Neural progenitor cell (in vitro differentiated cells): Measurements from ENCODE around the gene GALNS. TPM values are rescaled to one million over a fixed set of nuclear protein-coding genes. Genes with fewer than 3 reads are reported as not detected.
A peak's percentile ranks its signal among the peaks of the same experiment; 100 is the strongest.

Source experiments
- DNase-seq: peaks from one replicate; pipeline ENCODE4 v3.0.0-alpha.2; 2016; ENCODE audit warnings: low spot score
- H2AFZ ChIP-seq: fragments of 200-600 bp; sonication (generic); replicated peaks from 2 replicates; pipeline ENCODE4 v1.6.1; 2016; ENCODE audit warnings: antibody characterized with exemption
- H3F3A ChIP-seq: fragments of 200-600 bp; sonication (generic); 2 replicates; pipeline ENCODE4 v1.6.1; 2016; ENCODE audit warnings: antibody characterized with exemption, low read depth
- H3K27ac ChIP-seq: fragments of 200-600 bp; sonication (generic); 2 replicates; pipeline ENCODE4 v1.5.1; 2016; ENCODE audit warnings: mild to moderate bottlenecking
- H3K27me3 ChIP-seq: fragments of 200-600 bp; sonication (generic); 2 replicates; pipeline ENCODE4 v1.6.1; 2016; ENCODE audit warnings: mild to moderate bottlenecking, moderate library complexity
- H3K36me3 ChIP-seq: fragments of 200-600 bp; sonication (generic); 2 replicates; pipeline ENCODE4 v1.5.1; 2016
- H3K4me1 ChIP-seq: fragments of 200-600 bp; sonication (generic); 2 replicates; pipeline ENCODE4 v1.6.1; 2016; ENCODE audit warnings: mixed run types
- H3K4me2 ChIP-seq: fragments of 200-600 bp; sonication (generic); 2 replicates; pipeline ENCODE4 v1.6.1; 2016
- H3K4me3 ChIP-seq: fragments of 200-600 bp; sonication (generic); 2 replicates; pipeline ENCODE4 v1.5.1; 2016
- H3K79me2 ChIP-seq: fragments of 200-600 bp; sonication (generic); 2 replicates; pipeline ENCODE4 v1.6.1; 2016; ENCODE audit warnings: low read depth
- H3K9ac ChIP-seq: fragments of 200-600 bp; sonication (generic); 2 replicates; pipeline ENCODE4 v1.6.1; 2016
- H3K9me3 ChIP-seq: fragments of 200-600 bp; sonication (generic); 2 replicates; pipeline ENCODE4 v1.5.1; 2016; ENCODE audit warnings: low read depth
- H4K20me1 ChIP-seq: fragments of 200-600 bp; sonication (generic); 2 replicates; pipeline ENCODE4 v1.6.1; 2016; ENCODE audit warnings: low read depth
- H3K27ac Mint-ChIP-seq: 3 replicates; pipeline ENCODE4 v1.8.0; 2021; ENCODE audit warnings: mixed read lengths
- H3K27me3 Mint-ChIP-seq: 2 replicates; pipeline ENCODE4 v1.8.0; 2022; ENCODE audit warnings: low read depth, mild to moderate bottlenecking, inconsistent platforms, moderate library complexity, mixed read lengths; ENCODE audit not compliant: insufficient read depth
- H3K36me3 Mint-ChIP-seq: 3 replicates; pipeline ENCODE4 v1.8.0; 2021; ENCODE audit warnings: mixed read lengths
- H3K4me1 Mint-ChIP-seq: 3 replicates; pipeline ENCODE4 v1.8.0; 2021; ENCODE audit warnings: mixed read lengths
- H3K4me3 Mint-ChIP-seq: 3 replicates; pipeline ENCODE4 v1.8.0; 2021; ENCODE audit warnings: mild to moderate bottlenecking, moderate library complexity, mixed read lengths
- H3K9me3 Mint-ChIP-seq: 3 replicates; pipeline ENCODE4 v1.8.0; 2020; ENCODE audit warnings: mixed read lengths
- EZH2 ChIP-seq: fragments of 200-600 bp; sonication (generic); IDR thresholded peaks from 2 replicates; pipeline ENCODE4 v1.6.1; 2017; ENCODE audit warnings: antibody characterized with exemption, mild to moderate bottlenecking, moderate library complexity
- EZH2phosphoT487 ChIP-seq: fragments of 200-600 bp; sonication (generic); IDR thresholded peaks from 2 replicates; pipeline ENCODE4 v1.6.1; 2017; ENCODE audit warnings: antibody characterized with exemption
- total RNA-seq: library from RNA; depleted of rRNA; stranded (reverse); fragments of >200 nt; gene quantifications from 2 replicates; pipeline ENCODE4 v1.2.3, GENCODE V29; 2015; ENCODE audit warnings: low replicate concordance
- TF ChIP-seq, protein P1 (sequence below): fragments of 200-600 bp; sonication (generic); IDR thresholded peaks from 2 replicates; pipeline ENCODE4 v1.5.1; 2017; ENCODE audit warnings: antibody characterized with exemption, mild to moderate bottlenecking

GALNS gene
- total RNA-seq, 1 donor from 2014 or later, result 5.0 TPM

DNA sequence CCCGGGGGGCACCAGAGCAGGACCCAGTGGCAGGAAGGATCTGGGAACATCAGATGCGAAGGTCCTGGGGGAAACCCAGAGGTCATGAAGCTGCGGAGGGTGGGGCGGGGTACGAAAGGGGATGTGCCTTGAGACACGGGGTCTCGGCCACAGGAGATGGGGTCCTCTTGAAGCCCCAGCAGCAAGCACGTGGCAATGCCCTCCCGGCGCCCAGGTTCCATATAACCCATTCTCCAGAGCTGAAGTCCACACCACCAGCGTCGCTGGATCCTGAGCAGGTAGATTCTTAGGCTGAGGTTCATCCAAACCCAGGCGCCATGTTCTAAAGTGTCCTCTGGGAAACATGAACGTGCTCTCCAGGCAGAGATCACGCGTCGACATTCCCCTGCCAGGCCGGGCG lies 92.7 kb downstream of the GALNS start:
- H3K4me3 ChIP-seq, result no peak overlapping the region
- H3K4me1 ChIP-seq, result peaks cover 39% of the 10 kb centered on the region
- H3K79me2 ChIP-seq, result no peaks in the 10 kb centered on the region
- no peaks in the 10 kb centered on the region for H3K9me3 Mint-ChIP-seq
- no peak for DNase-seq
- H3K9ac ChIP-seq, result no peak overlapping the region
- H3K4me3 Mint-ChIP-seq, result no peak overlapping the region
- H3K9me3 ChIP-seq, result no peaks in the 10 kb centered on the region
- H4K20me1 ChIP-seq, result no peaks in the 10 kb centered on the region
- no peaks in the 10 kb centered on the region for H3K36me3 Mint-ChIP-seq
- TF ChIP-seq EZH2, result no peak
- TF ChIP-seq EZH2phosphoT487, result no peak
- TF ChIP-seq, protein P1, sequence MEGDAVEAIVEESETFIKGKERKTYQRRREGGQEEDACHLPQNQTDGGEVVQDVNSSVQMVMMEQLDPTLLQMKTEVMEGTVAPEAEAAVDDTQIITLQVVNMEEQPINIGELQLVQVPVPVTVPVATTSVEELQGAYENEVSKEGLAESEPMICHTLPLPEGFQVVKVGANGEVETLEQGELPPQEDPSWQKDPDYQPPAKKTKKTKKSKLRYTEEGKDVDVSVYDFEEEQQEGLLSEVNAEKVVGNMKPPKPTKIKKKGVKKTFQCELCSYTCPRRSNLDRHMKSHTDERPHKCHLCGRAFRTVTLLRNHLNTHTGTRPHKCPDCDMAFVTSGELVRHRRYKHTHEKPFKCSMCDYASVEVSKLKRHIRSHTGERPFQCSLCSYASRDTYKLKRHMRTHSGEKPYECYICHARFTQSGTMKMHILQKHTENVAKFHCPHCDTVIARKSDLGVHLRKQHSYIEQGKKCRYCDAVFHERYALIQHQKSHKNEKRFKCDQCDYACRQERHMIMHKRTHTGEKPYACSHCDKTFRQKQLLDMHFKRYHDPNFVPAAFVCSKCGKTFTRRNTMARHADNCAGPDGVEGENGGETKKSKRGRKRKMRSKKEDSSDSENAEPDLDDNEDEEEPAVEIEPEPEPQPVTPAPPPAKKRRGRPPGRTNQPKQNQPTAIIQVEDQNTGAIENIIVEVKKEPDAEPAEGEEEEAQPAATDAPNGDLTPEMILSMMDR, result no peak
- H3K27me3 Mint-ChIP-seq, result peaks cover 2% of the 10 kb centered on the region
- H3K27ac Mint-ChIP-seq, result no peak overlapping the region
- peaks cover 29% of the 10 kb centered on the region for H3F3A ChIP-seq
- H3K4me2 ChIP-seq, result peak overlapping the region; percentile 60
- H2AFZ ChIP-seq, result no peak overlapping the region
- no peaks in the 10 kb centered on the region for H3K27me3 ChIP-seq
- peaks cover 25% of the 10 kb centered on the region for H3K4me1 Mint-ChIP-seq
- H3K36me3 ChIP-seq, result no peaks in the 10 kb centered on the region
- H3K27ac ChIP-seq, result no peak overlapping the region

Other genes with a start within 250 kb of the GALNS start
- gene IL17C, start 218.4 kb downstream of the GALNS start, total RNA-seq, result not detected in 2 replicates
- gene CYBA, start 205.9 kb downstream of the GALNS start, total RNA-seq, result 29.9 and 101 TPM in 2 replicates
- gene MVD, start 193.9 kb downstream of the GALNS start, total RNA-seq, result 12.7 and 53.7 TPM in 2 replicates
- gene SNAI3, start 170.4 kb downstream of the GALNS start, total RNA-seq, result 0.71 TPM in 1 of 2 replicates, not detected in the other
- gene RNF166, start 150.5 kb downstream of the GALNS start, total RNA-seq, result 11.1 and 30.1 TPM in 2 replicates
- gene CTU2, start 150.4 kb downstream of the GALNS start, total RNA-seq, result 4.7 and 11.0 TPM in 2 replicates
- gene PIEZO1, start 71.7 kb downstream of the GALNS start, total RNA-seq, result 5.5 and 26.9 TPM in 2 replicates
- gene CDT1, start 53.2 kb downstream of the GALNS start, total RNA-seq, result 7.8 and 57.9 TPM in 2 replicates
- gene APRT, start 45.0 kb downstream of the GALNS start, total RNA-seq, result 53.4 and 150 TPM in 2 replicates
- 31.8 and 48.5 TPM in 2 replicates for gene TRAPPC2L, start 180 bp upstream of the GALNS start, total RNA-seq
- gene PABPN1L, start 9.7 kb upstream of the GALNS start, total RNA-seq, result not detected in 2 replicates
- 0.15 and 0.22 TPM in 2 replicates for gene CBFA2T3, start 120.3 kb upstream of the GALNS start, total RNA-seq
- gene ACSF3, start 236.9 kb upstream of the GALNS start, total RNA-seq, result 14.5 and 25.9 TPM in 2 replicates